Right ventricle myocardium inferior (tissue), 1 donor: ENCODE results near the gene EIF3J. TPM values are rescaled to one million over a fixed set of nuclear protein-coding genes. Genes with fewer than 3 reads are reported as not detected.
"Not testable (repeated sequence)": the region's sequence is repeated elsewhere in the genome, so short reads cannot be mapped to it uniquely, and the experiment has no call there.

Source experiments
- ATAC-seq: fragments of 200-7000 bp; cut with Tn5 transposase; one replicate; pipeline ENCODE4 v1.9.1; 2020; ENCODE audit warnings: mild to moderate bottlenecking, moderate library complexity
- DNase-seq: peaks from one replicate; pipeline ENCODE4 v3.0.0; 2021; ENCODE audit errors: missing footprints
- intact Hi-C: fragments of 100-400 bp; cut with DNase I; formaldehyde crosslinking; loops from one replicate; pipeline ENCODE4 v1.11.0; 2022
- total RNA-seq: library from RNA; stranded (reverse); fragmentation: NEBNext Ultra II Directional; extraction: Animal tissue kit (Norgen Biotek cat#: 25700); gene quantifications from one replicate; pipeline ENCODE4 v1.2.1, GENCODE V29; 2021
- donor health status: DM: no; HTN: yes; CAD: no; lungs with severe emphysema.

EIF3J gene
- total RNA-seq, 1 donor from 2014 or later: 104 TPM

- intact Hi-C loops: loop anchor here (1.0 kb wide), 1 partner anchor 109 kb away; the partner anchor contains the start of gene CTDSPL2
- ATAC-seq (peak; percentile 88), DNase-seq (peak; percentile 93)
These were observed 515 bp upstream of the EIF3J start for GRCh38 chr15:44536302-44536961.

- intact Hi-C loops: no loop called here
- DNase-seq: no peak
- no peak for ATAC-seq
These were observed 841 bp downstream of the EIF3J start for GRCh38 chr15:44537735-44538240.

GRCh38 chr15:44541282-44541958, 4.5 kb downstream of the EIF3J start:
- intact Hi-C loops: no loop called here
- no peak for DNase-seq
- ATAC-seq: no peak

GRCh38 chr15:44542596-44542995, 5.6 kb downstream of the EIF3J start:
- intact Hi-C loops: no loop called here

DNA sequence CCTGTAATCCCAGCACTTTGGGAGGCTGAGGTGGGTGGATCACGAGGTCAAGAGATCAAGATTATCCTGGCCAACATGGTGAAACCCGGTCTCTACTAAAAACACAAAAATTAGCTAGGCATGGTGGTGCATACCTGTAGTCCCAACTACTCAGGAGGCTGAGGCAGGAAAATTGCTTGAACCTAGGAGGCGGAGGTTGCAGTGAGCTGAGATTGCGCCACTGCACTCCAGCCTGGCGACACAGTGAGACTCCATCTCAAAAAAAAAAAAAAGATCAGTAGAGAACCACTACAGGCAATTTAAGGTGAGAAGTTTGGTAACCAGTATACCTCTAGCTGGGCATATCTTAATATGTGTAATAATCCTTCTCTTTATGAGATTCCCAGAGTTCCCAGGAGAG, 7.8 kb downstream of the EIF3J start:
- ATAC-seq, intact Hi-C loops, DNase-seq: not testable (repeated sequence)

More at GRCh38 chr15:44542596-44542995, 5.6 kb downstream of the EIF3J start:
- ATAC-seq (no peak), DNase-seq (no peak)

DNA sequence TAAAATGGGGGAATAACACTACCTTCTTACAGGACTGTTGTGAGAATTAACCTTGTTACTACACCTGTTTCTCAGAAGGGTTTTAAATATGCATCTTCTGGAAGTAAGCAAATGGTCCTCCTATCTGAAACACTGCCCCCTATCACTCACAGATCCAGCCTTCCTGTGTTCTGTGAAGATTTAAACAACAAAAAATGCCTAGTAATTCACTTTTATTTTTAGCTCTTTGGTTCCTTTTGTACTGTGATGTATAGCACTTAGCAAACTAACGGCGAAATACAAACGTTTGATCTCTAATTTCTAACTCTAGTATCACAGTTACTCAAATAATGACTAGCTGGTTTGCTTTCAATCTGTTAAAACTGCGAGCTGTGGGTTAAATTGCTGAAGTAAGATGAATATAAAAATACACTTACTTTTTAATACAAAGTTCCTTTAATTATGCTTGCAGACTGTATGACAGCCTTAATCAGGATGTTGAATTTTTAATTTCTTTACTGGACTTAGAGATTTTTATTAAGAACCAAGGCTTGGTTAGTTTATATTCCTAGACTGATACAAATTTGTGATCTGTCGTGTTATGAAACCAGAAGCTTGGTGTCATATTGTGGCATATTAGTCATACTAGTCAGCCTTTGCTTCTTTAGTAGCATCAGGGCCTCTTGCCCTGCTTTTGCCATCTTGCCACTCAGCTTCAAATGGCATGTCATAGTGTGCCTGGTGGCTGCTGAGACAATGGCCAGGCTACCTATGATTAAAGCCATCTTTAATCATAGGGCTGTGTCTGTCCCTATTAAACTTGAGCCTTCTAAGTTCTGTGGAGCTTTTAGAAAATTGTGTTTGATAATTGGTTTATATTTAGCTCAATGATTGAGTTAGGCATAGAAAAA, 9.2 kb downstream of the EIF3J start:
- ATAC-seq: no peak
- DNase-seq: no peak
- intact Hi-C loops: no loop called here

DNA sequence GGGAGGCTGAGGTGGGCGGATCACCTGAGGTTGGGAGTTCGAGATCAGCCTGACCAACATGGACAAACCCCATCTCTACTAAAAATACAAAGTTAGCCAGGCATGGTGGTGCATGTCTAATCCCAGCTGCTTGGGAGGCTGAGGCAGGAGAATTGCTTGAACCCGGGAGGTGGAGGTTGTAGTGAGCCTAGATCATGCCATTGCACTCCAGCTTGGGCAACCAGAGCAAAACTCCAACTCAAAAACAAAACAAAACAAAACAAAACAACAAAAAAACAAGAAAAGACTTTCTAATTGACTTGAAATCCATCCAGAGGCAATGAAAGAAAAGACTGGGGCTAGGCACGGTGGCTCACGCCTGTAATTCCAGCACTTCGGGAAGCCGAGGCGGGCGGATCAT, 12.2 kb downstream of the EIF3J start:
- intact Hi-C loops: not testable (repeated sequence)

GRCh38 chr15:44550256-44550655, 13.3 kb downstream of the EIF3J start:
- intact Hi-C loops: no loop called here

More for the DNA sequence above, 12.2 kb downstream of the EIF3J start:
- not testable (repeated sequence) for DNase-seq, ATAC-seq

GRCh38 chr15:44550734-44551133, 13.8 kb downstream of the EIF3J start:
- no peak for DNase-seq
- ATAC-seq: no peak
- intact Hi-C loops: no loop called here

More at GRCh38 chr15:44550256-44550655, 13.3 kb downstream of the EIF3J start:
- DNase-seq (no peak), ATAC-seq (no peak)

DNA sequence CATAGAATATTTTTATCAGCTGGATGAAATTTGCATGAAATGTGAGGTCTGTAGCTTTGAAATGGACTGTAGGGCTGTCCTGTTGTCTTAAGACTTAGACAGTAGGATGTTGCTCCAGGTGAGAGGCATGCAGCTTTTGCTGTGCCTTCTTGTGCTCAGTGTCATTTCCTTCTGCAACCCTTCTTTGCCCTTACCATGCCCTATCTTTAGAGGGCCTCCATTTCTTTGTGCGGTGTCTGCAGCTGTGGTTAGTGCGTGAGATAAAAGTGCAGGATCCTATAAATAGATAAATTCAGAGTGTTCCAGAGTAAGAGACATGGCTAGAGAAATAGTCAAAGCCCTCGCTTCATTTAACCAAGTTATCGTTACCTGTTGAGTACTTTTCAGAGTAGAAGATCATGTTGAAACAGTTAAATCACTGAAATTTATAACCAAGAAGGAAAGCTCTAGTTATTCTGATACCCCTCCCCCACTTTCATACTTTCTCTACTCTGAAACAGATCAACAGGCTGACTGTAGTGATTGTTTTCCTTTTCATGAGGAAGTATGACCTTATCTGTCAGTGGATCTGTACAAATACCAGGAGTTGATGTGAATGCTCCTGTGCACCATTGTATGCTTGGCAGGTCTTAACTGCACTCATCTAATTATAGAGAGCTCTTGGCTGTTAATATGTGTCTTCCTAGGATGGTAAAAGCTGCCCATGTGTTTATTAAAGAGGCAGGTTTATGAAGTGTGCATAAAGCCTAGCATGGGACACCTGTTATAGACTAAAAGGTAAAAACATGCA, 18.2 kb downstream of the EIF3J start:
- intact Hi-C loops: no loop called here
- DNase-seq (no peak), ATAC-seq (peak; percentile 73)

GRCh38 chr15:44560926-44561325, 24.0 kb downstream of the EIF3J start:
- not testable (repeated sequence) for ATAC-seq

DNA sequence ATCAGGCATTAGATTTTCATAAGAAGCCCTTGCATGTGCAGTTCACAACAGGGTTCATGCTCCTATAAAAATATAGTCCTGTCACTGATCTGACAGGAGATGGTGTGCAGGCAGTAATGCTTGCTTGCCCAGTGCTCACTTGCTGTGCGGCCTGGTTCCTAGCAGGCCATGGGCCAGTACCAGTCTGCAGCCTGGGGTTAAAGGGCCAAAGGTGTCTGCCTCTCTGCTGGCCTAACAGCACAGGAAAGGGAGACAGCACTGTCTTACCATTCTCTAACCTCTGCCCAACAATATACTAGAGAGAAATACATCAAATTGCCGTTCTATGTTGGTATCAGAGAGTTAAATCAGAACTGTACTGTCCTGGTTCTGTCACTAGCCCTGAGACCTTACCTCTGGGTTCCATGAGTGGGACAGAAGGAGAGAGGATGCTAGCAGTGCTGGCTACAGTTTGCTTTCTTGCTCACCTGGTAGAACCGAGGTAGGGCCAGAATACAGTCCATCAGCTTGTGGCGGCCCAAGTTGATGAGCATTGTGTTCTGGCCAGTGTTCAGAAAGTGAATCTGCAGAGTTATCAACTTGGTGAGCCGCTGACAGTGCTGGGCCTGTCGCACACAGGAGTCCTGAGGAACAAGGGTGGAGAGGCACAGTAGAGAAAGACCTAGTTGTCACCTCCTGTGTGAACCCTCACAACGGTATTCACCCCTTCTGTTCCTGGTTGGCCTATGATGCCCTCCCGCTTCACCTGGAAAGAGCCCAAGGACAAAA, 28.6 kb downstream of the EIF3J start:
- ATAC-seq: peak; percentile 32
- DNase-seq: no peak
- intact Hi-C loops: no loop called here

More at GRCh38 chr15:44560926-44561325, 24.0 kb downstream of the EIF3J start:
- intact Hi-C loops, DNase-seq: not testable (repeated sequence)

DNA sequence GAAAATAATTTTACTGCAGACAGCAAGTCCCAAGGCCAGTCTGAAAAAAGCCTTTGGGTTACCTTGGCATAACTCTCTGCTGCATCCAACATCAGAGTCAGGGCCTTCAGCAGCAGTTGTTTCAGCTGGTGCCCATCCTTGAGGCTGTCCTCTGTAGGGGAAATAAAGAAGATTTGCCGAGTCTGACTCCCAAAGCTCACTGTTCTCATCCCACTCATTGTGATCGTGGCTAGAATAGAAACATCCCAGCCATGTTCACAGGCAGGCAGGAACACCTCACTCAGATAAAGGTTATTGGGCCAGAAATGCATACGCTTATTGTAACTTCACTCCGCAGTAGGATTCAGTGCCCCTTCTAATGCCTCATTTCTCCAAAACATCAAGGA, 29.2 kb downstream of the EIF3J start:
- no peak for ATAC-seq
- DNase-seq: no peak
- intact Hi-C loops: no loop called here

- ATAC-seq: no peak
- intact Hi-C loops: no loop called here
These were observed 31.4 kb downstream of the EIF3J start for GRCh38 chr15:44568338-44568737.

DNA sequence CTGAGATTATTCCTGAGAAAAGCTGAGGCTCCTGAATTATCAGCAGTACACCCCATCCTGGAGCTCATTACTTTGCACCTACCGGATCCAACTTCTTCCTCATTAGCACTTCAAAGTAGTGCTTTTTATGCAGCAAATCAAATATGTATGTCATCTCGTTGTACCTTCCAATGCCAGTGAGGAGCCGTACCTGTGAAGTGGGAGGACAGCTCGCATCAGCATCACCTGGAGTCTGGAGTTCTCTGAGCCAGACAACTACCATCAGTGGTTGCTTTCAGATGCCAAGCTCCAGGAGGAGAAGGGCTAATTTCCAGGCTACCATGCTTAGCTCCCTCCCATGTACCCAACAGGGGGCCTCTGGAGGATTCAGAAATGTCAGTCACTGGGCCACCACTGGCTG, 32.4 kb downstream of the EIF3J start:
- intact Hi-C loops: no loop called here
- ATAC-seq (no peak), DNase-seq (no peak)

More at GRCh38 chr15:44568338-44568737, 31.4 kb downstream of the EIF3J start:
- DNase-seq: no peak

- DNase-seq (no peak), ATAC-seq (no peak)
- intact Hi-C loops: no loop called here
These were observed 33.4 kb downstream of the EIF3J start for GRCh38 chr15:44570361-44570760.

GRCh38 chr15:44573386-44573785, 36.4 kb downstream of the EIF3J start:
- intact Hi-C loops: no loop called here
- ATAC-seq: no peak
- DNase-seq: no peak

GRCh38 chr15:44574734-44575133, 37.8 kb downstream of the EIF3J start:
- intact Hi-C loops: no loop called here
- ATAC-seq (peak; percentile 35), DNase-seq (no peak)
